ENCODE measurements around the gene RBMS3.

DNA sequence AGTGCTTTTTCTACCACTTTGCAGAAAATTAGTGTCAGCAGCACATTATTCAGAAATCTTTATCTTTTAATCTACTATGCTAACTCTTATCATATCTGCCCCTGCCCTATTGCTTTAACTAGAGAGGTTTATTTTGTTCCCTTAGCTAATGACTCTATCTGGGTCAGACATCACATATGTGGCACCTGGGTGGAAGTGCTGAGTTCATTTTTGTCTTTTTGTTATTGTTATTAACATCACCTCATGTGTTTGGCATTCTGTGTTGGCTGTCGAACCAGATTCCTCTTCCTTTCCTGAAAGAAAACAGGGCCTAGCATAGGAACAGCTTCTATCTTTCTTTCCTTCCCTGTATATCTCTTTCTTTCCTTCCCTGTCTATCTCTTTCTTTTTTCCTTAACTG, 100.7 kb downstream of the RBMS3 start:
- TF ChIP-seq, protein P1, sequence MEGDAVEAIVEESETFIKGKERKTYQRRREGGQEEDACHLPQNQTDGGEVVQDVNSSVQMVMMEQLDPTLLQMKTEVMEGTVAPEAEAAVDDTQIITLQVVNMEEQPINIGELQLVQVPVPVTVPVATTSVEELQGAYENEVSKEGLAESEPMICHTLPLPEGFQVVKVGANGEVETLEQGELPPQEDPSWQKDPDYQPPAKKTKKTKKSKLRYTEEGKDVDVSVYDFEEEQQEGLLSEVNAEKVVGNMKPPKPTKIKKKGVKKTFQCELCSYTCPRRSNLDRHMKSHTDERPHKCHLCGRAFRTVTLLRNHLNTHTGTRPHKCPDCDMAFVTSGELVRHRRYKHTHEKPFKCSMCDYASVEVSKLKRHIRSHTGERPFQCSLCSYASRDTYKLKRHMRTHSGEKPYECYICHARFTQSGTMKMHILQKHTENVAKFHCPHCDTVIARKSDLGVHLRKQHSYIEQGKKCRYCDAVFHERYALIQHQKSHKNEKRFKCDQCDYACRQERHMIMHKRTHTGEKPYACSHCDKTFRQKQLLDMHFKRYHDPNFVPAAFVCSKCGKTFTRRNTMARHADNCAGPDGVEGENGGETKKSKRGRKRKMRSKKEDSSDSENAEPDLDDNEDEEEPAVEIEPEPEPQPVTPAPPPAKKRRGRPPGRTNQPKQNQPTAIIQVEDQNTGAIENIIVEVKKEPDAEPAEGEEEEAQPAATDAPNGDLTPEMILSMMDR (IDR thresholded peaks at IDR 0.05) = no peak
- peak in 1 of 4 donors; percentile 30 for TF ChIP-seq EP300 (IDR thresholded peaks at IDR 0.05)
